ENCODE data around the gene CBFA2T3. TPM values are rescaled to one million over a fixed set of nuclear protein-coding genes. Genes with fewer than 3 reads are reported as not detected.

The CBFA2T3 gene
- total and polyA plus RNA-seq, 2 of the 8 experiments (the other 6 are each of a cell fraction or from before 2014, with no cell fraction given), result 0.51 to 1.3 TPM

GRCh38 chr16:88943131-88943664, 33.8 kb downstream of the CBFA2T3 start (continued):
- no peak for TF ChIP-seq RXRA (IDR thresholded peaks at IDR 0.05; ENCODE audit: insufficient read depth, low read depth, low read length)
